CD14-positive monocyte (primary cell): Measurements from ENCODE around the gene BCAS1. TPM values are rescaled to one million over a fixed set of nuclear protein-coding genes. Genes with fewer than 3 reads are reported as not detected.

Experiments used
- DNase-seq, 3 donors: peaks; one replicate each; pipeline ENCODE4 v3.0.0-alpha.2; 2011 to 2022
- H2AFZ ChIP-seq: 2 replicates; pipeline ENCODE4 v1.6.0; 2012; ENCODE audit warnings: mild to moderate bottlenecking, low read depth, low read length, inconsistent platforms; ENCODE audit not compliant: insufficient read depth, poor library complexity, severe bottlenecking
- H3K27ac ChIP-seq, 2 donors: 1 replicate in 1 of 2; 2 replicates in 1 of 2; pipeline ENCODE4 v1.5.1; 2012 to 2013; ENCODE audit warnings: low read length in 2 of 2, control low read depth in 1 of 2, inconsistent platforms in 1 of 2, low read depth in 1 of 2, mild to moderate bottlenecking in 1 of 2
- H3K27me3 ChIP-seq, 2 donors: one replicate each; pipeline versions ENCODE4 v1.6.0 to v1.6.1; 2011 to 2013; ENCODE audit warnings: low read length in 2 of 2; ENCODE audit not compliant: control insufficient read depth in 2 of 2, insufficient read depth in 2 of 2
- H3K36me3 ChIP-seq, 2 donors: replicated peaks in 1 of 2; 1 replicate in 1 of 2; 2 replicates in 1 of 2; pipeline versions ENCODE4 v1.5.1 to v1.6.1; 2012 to 2013; ENCODE audit warnings: low read length in 2 of 2, control low read depth in 1 of 2, inconsistent platforms in 1 of 2, mild to moderate bottlenecking in 1 of 2; ENCODE audit not compliant: insufficient read depth in 2 of 2, control insufficient read depth in 1 of 2
- H3K4me1 ChIP-seq, 2 donors: 1 replicate in 1 of 2; 2 replicates in 1 of 2; pipeline versions ENCODE4 v1.5.1 to v1.6.1; 2012 to 2013; ENCODE audit warnings: low read length in 2 of 2, control low read depth in 1 of 2, inconsistent platforms in 1 of 2, mild to moderate bottlenecking in 1 of 2, moderate library complexity in 1 of 2; ENCODE audit not compliant: insufficient read depth in 2 of 2, control insufficient read depth in 1 of 2
- H3K4me2 ChIP-seq: replicated peaks from 2 replicates; pipeline ENCODE3; 2012; ENCODE audit warnings: low read length, moderate library complexity, mild to moderate bottlenecking; ENCODE audit not compliant: poor library complexity, severe bottlenecking; ENCODE audit errors: extremely low read depth
- H3K4me3 ChIP-seq, 3 experiments: fragments of 200-600 bp in 1 of 3; sonication (generic) in 1 of 3; replicated peaks in 1 of 3; 1 replicate in 2 of 3; 2 replicates in 1 of 3; pipeline ENCODE4 v1.5.1; 2011 to 2013; ENCODE audit warnings: low read length in 3 of 3, mild to moderate bottlenecking in 3 of 3, control low read depth in 2 of 3, low read depth in 2 of 3, inconsistent platforms in 1 of 3, moderate library complexity in 1 of 3
- H3K79me2 ChIP-seq: 2 replicates; pipeline ENCODE4 v1.6.0; 2012; ENCODE audit warnings: mild to moderate bottlenecking, control low read depth, inconsistent platforms, low read length, moderate library complexity; ENCODE audit not compliant: insufficient read depth
- H3K9ac ChIP-seq: 2 replicates; pipeline ENCODE4 v1.6.0; 2017; ENCODE audit warnings: low read length, mild to moderate bottlenecking; ENCODE audit not compliant: insufficient read depth, poor library complexity, severe bottlenecking
- H3K9me3 ChIP-seq, 2 donors: replicated peaks in 1 of 2; 1 replicate in 1 of 2; 2 replicates in 1 of 2; pipeline versions ENCODE4 v1.5.1 to v1.6.1; 2012 to 2013; ENCODE audit warnings: low read length in 2 of 2, control low read depth in 1 of 2; ENCODE audit not compliant: control insufficient read depth in 1 of 2, insufficient read depth in 1 of 2
- H4K20me1 ChIP-seq: 2 replicates; pipeline ENCODE4 v1.6.0; 2012; ENCODE audit warnings: mild to moderate bottlenecking, low read length, control low read depth, moderate library complexity; ENCODE audit not compliant: insufficient read depth
- H3K27ac Mint-ChIP-seq, 7 donors: one replicate each; pipeline ENCODE4 v1.8.0; 2020; ENCODE audit warnings: mild to moderate bottlenecking in 7 of 7, mixed read lengths in 7 of 7, moderate library complexity in 6 of 7, inconsistent platforms in 2 of 7
- H3K27me3 Mint-ChIP-seq, 3 donors: one replicate each; pipeline ENCODE4 v1.8.0; 2021 to 2022; ENCODE audit warnings: low read depth in 3 of 3, mild to moderate bottlenecking in 3 of 3, mixed read lengths in 3 of 3, moderate library complexity in 3 of 3, inconsistent platforms in 1 of 3
- H3K36me3 Mint-ChIP-seq, 2 donors: one replicate each; pipeline ENCODE4 v1.8.0; 2020; ENCODE audit warnings: mixed read lengths in 2 of 2, inconsistent platforms in 1 of 2, mild to moderate bottlenecking in 1 of 2
- H3K4me1 Mint-ChIP-seq: one replicate; pipeline ENCODE4 v1.8.0; 2020; ENCODE audit warnings: mild to moderate bottlenecking, mixed read lengths
- H3K4me3 Mint-ChIP-seq, 2 donors: one replicate each; pipeline ENCODE4 v1.8.0; 2020; ENCODE audit warnings: mild to moderate bottlenecking in 2 of 2, mixed read lengths in 2 of 2, moderate library complexity in 1 of 2
- H3K9me3 Mint-ChIP-seq, 7 donors: one replicate each; pipeline ENCODE4 v1.8.0; 2020 to 2022; ENCODE audit warnings: mixed read lengths in 7 of 7, mild to moderate bottlenecking in 6 of 7, moderate library complexity in 6 of 7, inconsistent platforms in 2 of 7
- CTCF ChIP-seq: fragments of 200-600 bp; IDR thresholded peaks from one replicate; pipeline ENCODE4 v1.8.0; 2022; ENCODE audit warnings: antibody characterized with exemption, mild to moderate bottlenecking
- WGBS: methylation state at CpG from one replicate; pipeline ENCODE4 v1.1.5; 2013; ENCODE audit warnings: missing lambda C conversion rate; ENCODE audit not compliant: insufficient coverage; 5-methylcytosine and 5-hydroxymethylcytosine counted together
- intact Hi-C, 2 donors: fragments of 100-400 bp; cut with micrococcal nuclease; formaldehyde crosslinking; loops; one replicate each; pipeline versions ENCODE4 v1.15.0 to v1.15.1; 2023
- polyA plus RNA-seq, 3 donors: library from polyadenylated mRNA; depleted of rRNA in 1 of 3; unstranded in 2 of 3; stranded (reverse) in 1 of 3; fragments of 300-500 nt in 2 of 3; fragments of >200 nt in 1 of 3; fragmentation: Illumina TruSeq in 2 of 3; gene quantifications; 1 replicate in 2 of 3; 2 replicates in 1 of 3; pipeline ENCODE4 v1.2.3, GENCODE V29; 2012 to 2021

The BCAS1 gene
- polyA plus RNA-seq, 3 donors = 0.01 to 0.02 TPM; not detected in 1

GRCh38 chr20:54068966-54069365 lies 1.4 kb downstream of the BCAS1 start:
- Histone ChIP-seq H3K4me1 (no peaks in the 10 kb centered on the region), H3K79me2 (no peaks in the 10 kb centered on the region), H3K9ac (no peak overlapping the region), H3K27me3 (no peaks in the 10 kb centered on the region), H4K20me1 (no peaks in the 10 kb centered on the region), H2AFZ (no peak overlapping the region), H3K4me3 (no peak overlapping the region), H3K9me3 (no peaks in the 10 kb centered on the region), H3K4me2 (no peak overlapping the region), H3K27ac (no peak overlapping the region), H3K36me3 (no peaks in the 10 kb centered on the region)
- 100% methylated on average over 1 of the region's 5 CpGs for whole genome bisulfite sequencing
- Mint-ChIP-seq H3K4me1 (no peaks in the 10 kb centered on the region), H3K27ac (no peak overlapping the region), H3K9me3 (no peaks in the 10 kb centered on the region), H3K27me3 (peaks cover 1 to 2% (median 2%) of the 10 kb centered on the region in 3 donors), H3K36me3 (no peaks in the 10 kb centered on the region), H3K4me3 (no peak overlapping the region)
- no peak for TF ChIP-seq CTCF
- DNase-seq = no peak
- intact Hi-C loops = loop anchor here (10.0 kb wide), 2 partner anchors 494 to 504 kb away; no protein-coding TSS in a partner anchor

GRCh38 chr20:54068495-54068894 lies 1.9 kb downstream of the BCAS1 start:
- TF ChIP-seq CTCF = no peak
- H3K79me2 ChIP-seq = no peaks in the 10 kb centered on the region
- intact Hi-C loops = loop anchor here (10.0 kb wide), 2 partner anchors 494 to 504 kb away; no protein-coding TSS in a partner anchor
- DNase-seq = no peak
- no peaks in the 10 kb centered on the region for H3K36me3 ChIP-seq
- no peaks in the 10 kb centered on the region for H3K9me3 Mint-ChIP-seq
- WGBS = 77% methylated on average over 5 of the region's 5 CpGs
- H3K4me3 Mint-ChIP-seq = no peak overlapping the region
- H3K9me3 ChIP-seq = no peaks in the 10 kb centered on the region
- peaks cover 1 to 3% (median 3%) of the 10 kb centered on the region in 3 donors for H3K27me3 Mint-ChIP-seq
- no peaks in the 10 kb centered on the region for H3K4me1 ChIP-seq
- H3K36me3 Mint-ChIP-seq = no peaks in the 10 kb centered on the region
- no peak overlapping the region for H3K27ac Mint-ChIP-seq
- H3K27me3 ChIP-seq = no peaks in the 10 kb centered on the region
- H3K4me3 ChIP-seq = no peak overlapping the region
- no peaks in the 10 kb centered on the region for H3K4me1 Mint-ChIP-seq
- H4K20me1 ChIP-seq = no peaks in the 10 kb centered on the region
- H2AFZ ChIP-seq = no peak overlapping the region
- no peak overlapping the region for H3K27ac ChIP-seq
- no peak overlapping the region for H3K4me2 ChIP-seq
- no peak overlapping the region for H3K9ac ChIP-seq
